SIG-M5 treated with dmso at 0.1 percent for 504 hours (cell line): ENCODE data around the gene ZNF74.
"Not testable (repeated sequence)": the region's sequence is repeated elsewhere in the genome, so short reads cannot be mapped to it uniquely, and the experiment has no call there.

Experiments
- DNase-seq: peaks from one replicate; lab custom pipeline; 2025; ENCODE audit not compliant: unreplicated experiment; lab: John Stamatoyannopoulos, UW

The ZNF74 gene

DNA sequence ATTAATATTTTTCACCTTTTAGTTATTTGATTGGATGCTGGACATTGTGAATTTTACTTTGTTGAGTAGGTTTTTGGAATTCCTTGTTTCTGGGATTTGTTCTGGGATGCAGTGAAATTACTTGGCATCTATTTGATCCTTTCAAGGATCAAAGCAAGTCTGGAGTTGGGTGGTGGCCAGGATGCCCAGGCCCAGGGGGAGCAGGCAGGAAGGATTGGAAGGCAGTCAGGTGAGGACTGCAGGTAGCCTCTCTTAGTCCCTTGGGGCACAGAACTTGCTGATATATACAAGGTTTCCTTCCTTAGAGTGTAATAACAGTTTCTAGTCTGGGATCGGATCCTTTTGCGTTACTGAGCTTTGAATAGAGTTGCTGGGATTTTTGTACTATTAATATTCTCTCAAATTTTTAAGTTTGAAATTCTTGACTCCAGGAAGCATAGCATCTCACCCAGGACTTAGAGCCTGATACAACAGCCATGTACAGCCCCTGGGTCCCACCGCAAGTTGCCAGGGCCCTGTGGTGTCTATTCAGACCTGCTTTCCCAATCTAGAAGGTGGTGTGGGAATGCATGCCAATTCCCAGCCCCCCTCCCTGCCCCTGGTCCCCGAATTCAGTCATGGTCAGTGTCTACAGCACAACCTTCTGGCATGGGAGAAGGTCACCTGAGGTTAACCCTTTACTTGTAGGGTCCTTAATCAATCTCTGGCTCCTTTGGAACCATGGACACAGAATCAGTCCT, 6.1 kb downstream of the ZNF74 start:
- DNase-seq, result no peak

DNA sequence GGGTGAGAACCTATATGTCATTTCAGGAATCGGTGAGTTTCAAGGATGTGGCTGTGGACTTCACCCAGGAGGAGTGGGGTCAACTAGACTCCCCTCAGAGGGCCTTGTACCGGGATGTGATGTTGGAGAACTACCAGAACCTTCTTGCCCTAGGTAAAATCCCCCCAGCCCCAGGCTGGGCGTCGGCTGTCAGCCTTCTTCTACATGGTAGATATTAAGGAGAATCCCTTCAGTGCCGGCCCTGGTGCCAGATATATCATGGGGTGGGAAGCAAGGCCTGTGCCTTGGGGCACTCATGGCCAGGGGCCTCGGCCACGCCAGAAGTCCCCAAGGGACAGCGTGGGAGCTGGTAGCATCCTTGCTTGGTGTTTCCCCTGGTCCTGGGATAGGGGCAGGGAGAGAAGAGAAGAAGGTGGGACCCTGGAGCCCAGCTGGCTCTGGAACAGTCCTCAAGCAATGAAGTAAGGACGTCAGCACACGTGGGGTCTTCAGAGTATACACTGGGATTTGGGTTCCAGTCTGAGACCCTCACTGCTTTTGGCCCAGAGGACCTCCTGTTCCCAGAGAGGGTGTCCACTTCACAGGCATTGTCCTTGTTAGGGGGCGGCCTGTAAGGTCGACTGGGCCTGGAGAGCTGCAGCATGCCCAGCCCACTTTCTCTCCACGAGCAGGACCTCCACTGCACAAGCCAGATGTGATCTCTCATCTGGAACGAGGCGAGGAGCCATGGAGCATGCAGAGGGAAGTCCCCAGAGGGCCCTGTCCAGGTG, 6.8 kb downstream of the ZNF74 start:
- DNase-seq, result no peak

DNA sequence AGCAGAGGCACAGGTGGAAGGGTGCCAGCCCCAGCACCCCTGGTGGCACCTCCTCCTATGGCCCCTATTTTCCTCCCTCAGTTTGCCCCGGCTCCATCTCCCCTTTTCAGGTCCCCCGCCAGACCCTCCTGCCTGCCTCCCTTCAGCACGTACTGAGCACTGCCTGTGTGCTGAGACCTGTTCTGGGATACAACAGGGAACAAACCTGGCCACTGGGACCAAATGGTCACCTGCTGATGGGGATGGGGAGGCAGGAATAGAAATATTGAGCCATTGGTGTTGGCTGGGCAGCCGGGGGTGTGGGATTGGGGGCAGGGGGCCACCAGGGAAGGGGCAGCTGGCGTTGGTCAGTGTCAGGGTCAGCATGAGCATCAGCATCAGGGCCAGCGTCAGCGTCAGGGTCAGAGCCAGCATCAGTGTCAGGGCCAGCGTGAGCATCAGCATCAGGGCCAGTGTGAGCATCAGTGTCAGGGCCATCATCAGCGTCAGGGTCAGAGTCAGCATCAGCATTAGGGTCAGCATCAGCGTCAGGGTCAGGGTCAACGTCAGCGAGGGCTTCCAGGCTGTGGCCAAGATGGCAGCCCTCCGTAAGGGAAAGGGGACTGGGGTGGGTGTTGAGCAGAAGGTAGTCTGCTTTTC, 7.5 kb downstream of the ZNF74 start:
- DNase-seq, result no peak

DNA sequence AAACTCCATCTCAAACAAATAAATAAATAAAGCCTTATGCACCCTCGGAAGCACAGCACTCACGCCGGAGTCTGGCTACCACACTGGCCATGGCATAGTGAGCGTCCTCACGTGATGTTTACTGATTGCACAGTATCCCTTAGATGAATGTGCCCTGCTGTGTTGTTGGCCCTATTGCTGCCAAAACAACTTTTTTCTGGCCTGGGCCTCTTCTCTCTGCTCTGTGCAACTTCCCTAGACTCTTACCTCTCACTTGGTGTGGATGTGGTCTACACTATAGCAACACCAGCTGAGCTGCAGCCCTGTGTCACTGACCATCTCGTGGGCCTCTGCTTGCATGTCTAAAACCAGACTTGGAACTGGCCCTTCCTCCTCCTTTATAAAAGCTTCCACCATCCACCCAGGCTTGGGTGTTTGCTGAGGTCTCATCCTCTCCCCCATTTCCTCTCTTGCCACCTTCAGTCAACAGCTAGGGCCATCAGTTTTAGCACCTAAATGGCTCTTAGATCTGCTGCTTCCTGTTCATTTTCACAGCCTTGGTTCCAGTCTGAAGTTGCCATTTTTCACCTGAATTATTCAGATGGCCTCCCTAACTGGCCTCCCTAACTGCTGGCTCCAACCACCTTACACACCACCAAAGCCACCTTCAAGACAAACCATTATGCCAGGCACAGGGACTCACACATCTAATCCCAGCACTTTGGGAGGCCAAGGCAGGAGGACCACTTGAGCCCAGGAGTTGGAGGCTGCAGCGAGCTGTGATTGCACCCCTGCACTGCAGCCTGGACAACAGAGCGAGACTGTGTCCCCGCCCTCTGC, 9.2 kb downstream of the ZNF74 start:
- no peak for DNase-seq

DNA sequence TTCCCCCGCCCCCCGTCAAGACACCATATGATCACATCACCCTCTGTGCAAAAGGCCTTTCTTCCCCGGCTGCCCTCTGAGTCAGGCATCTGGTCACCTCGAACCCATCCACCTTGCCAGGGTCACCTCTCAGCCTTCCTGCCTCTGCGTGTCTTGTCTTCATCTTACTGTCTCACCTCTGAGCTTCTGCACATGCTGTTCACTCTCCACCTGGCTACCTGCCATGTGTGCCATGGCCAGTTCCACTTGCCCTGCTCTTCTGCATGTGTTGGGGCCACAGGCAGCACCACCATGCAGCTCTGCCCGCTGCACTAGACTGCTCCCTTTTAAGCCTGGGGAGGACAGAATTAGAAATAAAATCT, 9.8 kb downstream of the ZNF74 start:
- no peak for DNase-seq

DNA sequence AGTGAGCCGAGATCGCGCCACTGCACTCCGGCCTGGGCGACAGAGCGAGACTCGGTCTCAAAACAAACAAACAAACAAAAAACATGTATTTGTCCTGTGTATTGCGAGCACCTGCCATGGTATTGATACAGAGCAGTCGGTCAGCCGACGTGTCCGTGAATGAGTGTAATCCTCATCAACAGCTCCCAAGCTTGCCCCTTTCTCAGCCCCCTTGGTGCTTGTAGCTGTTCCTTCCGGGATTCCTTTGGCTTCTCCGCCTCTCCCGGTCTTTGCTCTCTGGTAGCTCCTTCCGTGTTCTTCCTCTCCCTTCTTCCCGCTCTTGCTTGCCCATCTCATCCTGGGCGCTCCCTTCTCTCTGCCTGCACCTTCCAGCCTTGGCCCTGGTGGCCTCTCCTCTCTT, 10.9 kb downstream of the ZNF74 start:
- DNase-seq, result no peak

DNA sequence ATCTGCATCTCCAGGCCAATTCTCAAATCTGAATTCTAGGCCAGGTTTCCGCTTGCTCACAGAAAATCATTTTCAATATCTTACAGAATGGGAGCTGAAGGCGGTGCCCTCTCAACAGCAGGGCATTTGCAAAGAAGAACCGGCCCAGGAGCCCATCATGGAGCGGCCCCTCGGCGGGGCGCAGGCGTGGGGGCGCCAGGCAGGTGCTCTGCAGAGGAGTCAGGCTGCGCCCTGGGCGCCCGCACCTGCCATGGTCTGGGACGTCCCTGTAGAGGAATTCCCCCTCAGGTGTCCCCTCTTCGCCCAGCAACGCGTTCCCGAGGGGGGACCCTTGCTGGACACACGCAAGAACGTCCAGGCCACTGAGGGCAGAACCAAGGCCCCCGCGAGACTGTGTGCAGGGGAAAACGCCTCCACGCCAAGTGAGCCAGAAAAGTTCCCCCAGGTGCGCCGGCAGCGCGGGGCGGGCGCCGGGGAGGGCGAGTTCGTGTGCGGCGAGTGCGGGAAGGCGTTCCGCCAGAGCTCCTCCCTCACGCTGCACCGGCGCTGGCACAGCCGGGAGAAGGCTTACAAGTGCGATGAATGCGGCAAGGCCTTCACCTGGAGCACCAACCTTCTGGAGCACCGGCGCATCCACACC, 11.5 kb downstream of the ZNF74 start:
- no peak for DNase-seq

DNA sequence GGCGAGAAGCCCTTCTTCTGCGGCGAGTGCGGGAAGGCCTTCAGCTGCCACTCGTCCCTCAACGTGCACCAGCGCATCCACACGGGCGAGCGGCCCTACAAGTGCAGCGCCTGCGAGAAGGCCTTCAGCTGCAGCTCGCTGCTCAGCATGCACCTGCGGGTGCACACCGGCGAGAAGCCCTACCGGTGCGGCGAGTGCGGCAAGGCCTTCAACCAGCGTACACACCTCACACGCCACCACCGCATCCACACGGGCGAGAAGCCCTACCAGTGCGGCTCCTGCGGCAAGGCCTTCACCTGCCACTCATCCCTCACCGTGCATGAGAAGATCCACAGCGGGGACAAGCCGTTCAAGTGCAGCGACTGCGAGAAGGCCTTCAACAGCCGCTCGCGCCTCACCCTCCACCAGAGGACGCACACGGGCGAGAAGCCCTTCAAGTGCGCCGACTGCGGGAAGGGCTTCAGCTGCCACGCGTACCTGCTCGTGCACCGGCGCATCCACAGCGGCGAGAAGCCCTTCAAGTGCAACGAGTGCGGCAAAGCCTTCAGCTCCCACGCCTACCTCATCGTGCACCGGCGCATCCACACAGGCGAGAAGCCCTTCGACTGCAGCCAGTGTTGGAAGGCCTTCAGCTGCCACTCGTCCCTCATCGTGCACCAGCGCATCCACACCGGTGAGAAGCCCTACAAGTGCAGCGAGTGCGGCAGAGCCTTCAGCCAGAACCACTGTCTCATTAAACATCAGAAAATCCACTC, 12.2 kb downstream of the ZNF74 start:
- DNase-seq, result no peak

DNA sequence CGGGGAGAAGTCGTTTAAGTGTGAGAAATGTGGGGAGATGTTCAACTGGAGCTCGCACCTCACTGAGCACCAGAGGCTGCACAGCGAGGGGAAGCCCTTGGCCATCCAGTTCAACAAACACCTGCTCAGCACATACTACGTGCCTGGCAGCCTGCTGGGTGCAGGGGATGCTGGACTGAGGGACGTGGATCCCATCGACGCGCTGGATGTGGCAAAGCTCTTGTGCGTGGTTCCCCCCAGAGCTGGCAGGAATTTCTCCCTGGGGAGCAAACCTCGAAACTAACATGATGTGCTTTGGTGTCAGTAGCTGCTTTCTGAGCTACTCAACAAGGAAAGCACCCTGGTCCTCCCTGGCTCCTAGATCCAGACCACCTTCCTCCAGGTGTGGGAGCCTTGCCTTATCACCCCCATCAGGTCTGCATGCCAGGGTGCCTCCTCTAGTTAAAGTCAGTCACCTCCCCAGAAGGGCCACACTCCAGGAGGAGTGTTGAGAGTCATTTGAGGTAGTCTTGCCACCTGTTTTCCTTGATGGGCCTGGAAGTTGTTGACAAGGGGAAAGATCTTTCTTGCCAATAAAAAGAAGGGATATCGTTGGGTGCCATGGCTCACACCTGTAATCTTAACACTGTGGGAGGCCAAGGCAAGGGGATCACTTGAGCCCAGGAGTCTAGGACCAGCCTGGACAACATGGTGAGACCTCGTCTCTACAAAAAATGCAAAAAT, 12.9 kb downstream of the ZNF74 start:
- no peak for DNase-seq

DNA sequence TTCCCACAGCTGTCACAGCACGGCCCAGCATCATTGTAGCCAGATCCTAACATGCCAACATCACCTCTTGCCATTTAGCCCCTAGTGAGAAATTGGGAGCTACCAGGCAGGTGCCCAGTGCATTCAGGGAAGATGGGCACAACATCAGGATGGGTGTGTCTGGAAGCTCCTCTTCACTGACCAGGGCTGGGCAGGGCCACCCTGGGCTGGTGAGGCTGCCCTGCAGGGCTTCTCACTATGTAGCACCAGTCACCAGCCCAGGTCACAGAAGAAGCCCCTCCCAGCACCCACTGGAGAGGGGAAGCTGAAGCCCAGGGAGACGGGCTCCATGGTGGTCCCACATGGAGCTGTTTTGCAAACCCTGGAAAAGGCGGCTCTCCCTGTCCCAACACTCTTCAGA, 13.9 kb downstream of the ZNF74 start:
- no peak for DNase-seq

DNA sequence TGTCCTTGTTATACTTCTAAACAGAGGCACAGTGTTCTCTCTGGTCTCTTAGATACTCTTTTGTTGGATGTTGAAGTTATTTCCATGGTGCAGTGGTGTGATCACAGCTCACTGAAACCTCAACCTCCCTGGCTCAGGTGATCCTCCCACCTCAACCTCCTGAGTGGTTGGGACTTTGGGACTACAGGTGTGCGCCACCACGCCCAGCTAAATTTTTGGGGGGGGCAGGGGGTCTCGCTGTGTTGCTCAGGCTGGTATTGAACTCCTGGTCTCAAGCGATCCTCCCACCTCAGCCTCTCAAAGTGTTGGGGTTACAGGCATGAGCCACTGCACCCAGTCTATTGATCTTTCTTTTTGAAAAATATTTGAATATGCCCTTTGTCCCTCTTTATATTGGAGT, 14.9 kb downstream of the ZNF74 start:
- no peak for DNase-seq

DNA sequence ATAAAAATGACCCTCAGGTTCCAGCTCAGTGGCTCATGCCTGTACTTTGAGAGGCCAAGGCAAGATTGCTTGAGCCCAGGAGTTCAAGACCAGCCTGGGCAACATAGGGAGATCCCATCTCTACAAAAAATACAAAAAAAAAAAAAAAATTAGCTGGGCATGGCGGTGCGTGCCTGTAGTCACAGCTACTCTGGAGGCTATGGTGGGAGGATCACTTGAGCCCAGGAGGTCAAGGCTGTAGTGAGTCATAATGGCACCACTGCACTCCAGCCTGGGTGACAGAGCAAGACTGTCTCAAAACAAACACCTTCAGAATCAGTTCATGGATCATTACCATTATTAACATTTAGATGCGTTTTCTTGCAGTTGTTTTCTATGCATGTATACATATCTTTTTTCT, 15.4 kb downstream of the ZNF74 start:
- DNase-seq, result not testable (repeated sequence)

DNA sequence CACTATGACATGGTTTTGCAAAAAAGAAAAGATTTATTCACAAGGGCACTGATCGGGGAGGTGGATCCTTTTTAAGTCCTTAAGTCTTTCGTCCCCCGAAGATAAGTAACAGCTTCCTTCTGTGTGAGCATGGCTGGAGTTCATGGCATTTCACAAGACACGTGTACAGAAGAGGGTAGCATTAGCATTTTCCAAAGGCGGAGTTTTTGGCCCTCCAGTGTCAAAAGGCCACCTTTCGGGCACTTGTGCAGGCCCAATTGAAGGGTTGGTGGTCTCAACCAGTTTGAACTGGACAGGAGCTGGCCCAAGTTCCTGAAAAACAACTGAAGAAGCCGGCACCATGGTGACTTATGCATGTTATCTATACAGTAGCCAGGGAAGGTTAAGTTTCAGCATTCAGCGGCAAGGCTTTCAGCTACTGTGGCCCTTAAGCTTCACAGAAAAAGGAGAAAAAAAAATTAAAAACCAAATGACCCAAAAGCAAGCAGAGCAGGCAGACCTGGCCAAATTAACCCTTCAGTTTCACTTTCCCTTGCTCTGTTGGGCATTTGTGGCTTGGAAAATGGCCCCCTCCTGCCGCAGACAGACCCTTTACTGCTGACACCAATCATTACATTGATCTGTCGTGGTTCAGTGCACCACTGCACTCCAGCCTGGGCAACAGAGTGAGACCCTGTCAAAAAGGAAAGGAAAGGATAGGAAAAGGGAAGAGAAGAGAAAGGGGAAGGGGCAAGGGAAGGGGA, 18.7 kb downstream of the ZNF74 start:
- no peak for DNase-seq

DNA sequence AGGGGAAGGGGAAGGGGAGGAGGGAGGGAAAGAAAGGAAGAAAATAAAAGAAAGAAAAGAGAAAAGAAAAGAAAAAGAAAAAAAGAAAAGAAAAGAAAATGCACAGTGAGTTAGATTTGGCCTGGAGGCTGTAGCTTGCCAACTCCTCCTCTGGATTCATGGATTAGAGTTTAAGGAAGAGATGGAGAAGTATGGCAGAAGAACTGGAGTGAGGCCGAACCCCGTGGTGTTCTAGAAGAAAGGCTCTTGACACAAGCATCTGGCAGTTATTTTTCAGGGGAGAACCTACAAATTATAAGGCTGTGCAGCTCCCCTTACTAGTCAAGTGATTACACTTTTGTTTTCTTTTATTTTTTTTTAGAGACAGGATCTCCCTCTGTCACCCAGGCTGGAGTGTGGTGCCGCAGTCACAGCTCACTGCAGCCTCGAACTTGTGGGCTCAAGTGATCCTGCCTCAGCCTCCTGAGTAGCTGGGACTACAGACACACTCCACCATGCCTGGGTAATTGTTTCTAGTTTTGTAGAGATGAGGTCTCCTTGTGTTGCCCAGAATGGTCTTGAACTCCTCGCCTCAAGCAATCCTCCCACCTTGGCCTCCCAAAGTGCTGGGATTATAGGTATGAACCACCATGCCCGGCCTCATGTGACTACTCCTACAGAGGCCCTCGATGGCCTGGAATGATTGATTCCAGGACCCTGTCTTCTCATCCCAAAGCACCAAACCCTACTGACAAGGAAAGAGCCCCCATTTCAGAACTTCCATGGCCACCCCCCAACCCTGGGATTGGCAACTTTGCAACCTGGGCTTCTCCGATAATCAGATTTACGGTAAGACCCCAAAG, 19.5 kb downstream of the ZNF74 start:
- no peak for DNase-seq

DNA sequence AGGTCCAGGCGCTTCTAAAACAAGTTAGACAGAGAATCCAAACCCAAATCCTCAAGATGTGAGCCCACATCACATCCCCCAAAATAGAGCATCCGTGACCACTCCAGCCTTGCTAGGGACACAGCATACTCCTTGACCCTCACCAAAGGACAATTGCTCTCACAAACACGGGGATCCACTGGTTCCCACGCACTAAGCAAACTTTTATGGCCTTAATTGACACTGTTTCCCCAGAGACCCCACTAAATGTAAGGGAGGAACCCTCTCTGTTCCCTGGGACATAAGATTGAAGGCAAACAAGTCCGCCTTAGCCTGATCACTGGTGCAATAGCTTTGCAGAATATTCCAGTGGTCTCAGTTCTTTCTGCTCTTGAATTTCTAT, 20.1 kb downstream of the ZNF74 start:
- no peak for DNase-seq

DNA sequence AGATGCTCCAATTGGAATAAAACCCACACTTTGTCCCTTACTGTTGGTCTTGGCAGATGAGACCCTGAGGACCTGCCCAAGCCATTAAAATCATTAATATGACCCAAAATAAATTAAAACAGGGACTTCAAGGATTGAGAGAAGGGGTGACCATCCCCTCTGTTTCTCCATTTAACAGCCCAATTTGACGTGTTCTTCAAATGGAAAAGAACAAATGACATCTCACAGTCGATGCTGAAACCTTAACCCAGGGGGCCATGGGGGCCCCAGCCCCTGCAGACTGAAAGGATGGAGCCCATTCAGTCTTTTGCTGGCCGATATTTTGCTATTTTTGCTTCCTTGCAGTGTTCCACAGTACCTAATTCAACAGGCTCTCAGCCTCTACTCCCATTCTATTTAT, 20.5 kb downstream of the ZNF74 start:
- no peak for DNase-seq

DNA sequence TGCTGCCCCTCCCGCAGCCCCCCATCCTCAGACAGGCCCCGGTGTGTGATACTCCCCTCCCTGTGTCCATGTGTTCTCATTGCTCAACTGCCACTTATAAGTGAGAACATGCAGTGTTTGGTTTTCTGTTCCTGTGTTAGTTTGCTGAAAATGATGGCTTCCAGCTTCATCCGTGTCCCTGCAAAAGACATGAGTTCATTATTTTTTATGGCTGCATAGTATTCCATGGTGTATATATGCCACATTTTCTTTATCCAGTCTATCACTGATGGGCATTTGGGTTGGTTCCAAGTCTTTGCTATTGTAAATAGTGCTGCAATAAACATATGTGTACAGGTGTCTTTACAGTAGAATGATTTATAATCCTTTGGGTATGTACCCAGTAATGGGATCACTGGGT, 21.3 kb downstream of the ZNF74 start:
- not testable (repeated sequence) for DNase-seq

DNA sequence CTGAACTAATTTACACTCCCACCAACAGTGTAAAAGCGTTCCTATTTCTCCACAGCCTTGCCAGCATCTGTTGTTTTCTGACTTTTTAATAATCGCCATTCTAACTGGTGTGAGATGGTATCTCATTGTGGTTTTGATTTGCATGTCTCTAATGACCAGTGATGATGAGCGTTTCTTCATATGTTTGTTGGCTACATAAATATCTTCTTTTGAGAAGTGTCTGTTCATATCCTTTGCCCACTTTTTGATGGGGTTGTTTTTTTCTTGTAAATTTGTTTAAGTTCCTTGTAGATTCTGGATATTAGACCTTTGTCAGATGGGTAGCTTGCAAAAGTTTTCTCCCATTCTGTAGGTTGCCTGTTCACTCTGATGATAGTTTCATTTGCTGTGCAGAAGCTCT, 21.7 kb downstream of the ZNF74 start:
- DNase-seq, result not testable (repeated sequence)
